Activated T-cell treated with anti-CD3 and anti-CD28 coated beads, Interleukin-2, amount 50 U/mL, for 4 hours (primary cell): Measurements from ENCODE around the gene EPHB1. TPM values are rescaled to one million over a fixed set of nuclear protein-coding genes. Genes with fewer than 3 reads are reported as not detected.

Experiments used
- ATAC-seq, 2 donors: fragments of 200-7000 bp; cut with Tn5 transposase; one replicate each; pipeline ENCODE4 v1.10.0; 2021
- DNase-seq: peaks from one replicate; pipeline ENCODE4 v3.0.0-alpha.2; 2020
- H3K27me3 Mint-ChIP-seq: one replicate; pipeline ENCODE4 v1.8.0; 2021; ENCODE audit warnings: low read depth, mixed read lengths
- H3K36me3 Mint-ChIP-seq: one replicate; pipeline ENCODE4 v1.8.0; 2022; ENCODE audit warnings: mixed read lengths; ENCODE audit not compliant: insufficient read depth
- H3K4me1 Mint-ChIP-seq: one replicate; pipeline ENCODE4 v1.8.0; 2021; ENCODE audit warnings: low read depth, mixed read lengths
- H3K4me3 Mint-ChIP-seq: one replicate; pipeline ENCODE4 v1.8.0; 2021; ENCODE audit warnings: mild to moderate bottlenecking, moderate library complexity, mixed read lengths
- H3K9me3 Mint-ChIP-seq: one replicate; pipeline ENCODE4 v1.8.0; 2021; ENCODE audit warnings: mixed read lengths
- total RNA-seq, 3 donors: library from RNA; stranded (reverse); gene quantifications; one replicate each; pipeline ENCODE4 v1.2.1, GENCODE V29; 2021

EPHB1 gene
- total RNA-seq, 3 donors from 2014 or later, result 0.50 to 0.71 (median 0.68) TPM

GRCh38 chr3:135145581-135145980, 350.5 kb downstream of the EPHB1 start:
- H3K4me1 Mint-ChIP-seq, result no peaks in the 10 kb centered on the region
- H3K36me3 Mint-ChIP-seq, result no peaks in the 10 kb centered on the region
- DNase-seq (no peak), ATAC-seq (no peak)
- H3K4me3 Mint-ChIP-seq, result no peak overlapping the region
- no peaks in the 10 kb centered on the region for H3K27me3 Mint-ChIP-seq
- H3K9me3 Mint-ChIP-seq, result no peaks in the 10 kb centered on the region

- H3K36me3 Mint-ChIP-seq, result no peaks in the 10 kb centered on the region
- H3K4me3 Mint-ChIP-seq, result no peak overlapping the region
- H3K4me1 Mint-ChIP-seq, result no peaks in the 10 kb centered on the region
- no peak for DNase-seq
- H3K9me3 Mint-ChIP-seq, result no peaks in the 10 kb centered on the region
- no peak for ATAC-seq
- H3K27me3 Mint-ChIP-seq, result no peaks in the 10 kb centered on the region
Observed at GRCh38 chr3:135147657-135148056, 352.6 kb downstream of the EPHB1 start.

- Mint-ChIP-seq H3K4me1 (no peaks in the 10 kb centered on the region), H3K4me3 (no peak overlapping the region), H3K27me3 (no peaks in the 10 kb centered on the region), H3K9me3 (no peaks in the 10 kb centered on the region), H3K36me3 (no peaks in the 10 kb centered on the region)
- no peak for ATAC-seq
- DNase-seq, result no peak
Observed at GRCh38 chr3:135148398-135149020, 353.4 kb downstream of the EPHB1 start.

- Mint-ChIP-seq H3K4me3 (no peak overlapping the region), H3K36me3 (no peaks in the 10 kb centered on the region), H3K4me1 (no peaks in the 10 kb centered on the region), H3K27me3 (no peaks in the 10 kb centered on the region), H3K9me3 (no peaks in the 10 kb centered on the region)
- DNase-seq, result no peak
- no peak for ATAC-seq
Observed at GRCh38 chr3:135149707-135150681, 354.9 kb downstream of the EPHB1 start.

- ATAC-seq (no peak), DNase-seq (no peak)
- Mint-ChIP-seq H3K27me3 (no peaks in the 10 kb centered on the region), H3K4me3 (no peak overlapping the region), H3K9me3 (no peaks in the 10 kb centered on the region), H3K4me1 (no peaks in the 10 kb centered on the region), H3K36me3 (no peaks in the 10 kb centered on the region)
Observed at GRCh38 chr3:135154186-135154585, 359.1 kb downstream of the EPHB1 start.

- no peak for DNase-seq
- H3K36me3 Mint-ChIP-seq, result no peaks in the 10 kb centered on the region
- H3K9me3 Mint-ChIP-seq, result no peaks in the 10 kb centered on the region
- H3K4me3 Mint-ChIP-seq, result no peak overlapping the region
- ATAC-seq, result no peak
- no peaks in the 10 kb centered on the region for H3K4me1 Mint-ChIP-seq
- H3K27me3 Mint-ChIP-seq, result no peaks in the 10 kb centered on the region
Observed at GRCh38 chr3:135155228-135155627, 360.2 kb downstream of the EPHB1 start.

GRCh38 chr3:135155791-135156190, 360.7 kb downstream of the EPHB1 start:
- no peaks in the 10 kb centered on the region for H3K4me1 Mint-ChIP-seq
- no peaks in the 10 kb centered on the region for H3K27me3 Mint-ChIP-seq
- no peak overlapping the region for H3K4me3 Mint-ChIP-seq
- DNase-seq (no peak), ATAC-seq (no peak)
- H3K36me3 Mint-ChIP-seq, result no peaks in the 10 kb centered on the region
- no peaks in the 10 kb centered on the region for H3K9me3 Mint-ChIP-seq

- ATAC-seq (no peak), DNase-seq (no peak)
- Mint-ChIP-seq H3K4me1 (no peaks in the 10 kb centered on the region), H3K36me3 (no peaks in the 10 kb centered on the region), H3K4me3 (no peak overlapping the region), H3K9me3 (no peaks in the 10 kb centered on the region), H3K27me3 (no peaks in the 10 kb centered on the region)
Observed at GRCh38 chr3:135157045-135157740, 362.1 kb downstream of the EPHB1 start.

- ATAC-seq, result no peak
- Mint-ChIP-seq H3K36me3 (no peaks in the 10 kb centered on the region), H3K4me1 (no peaks in the 10 kb centered on the region), H3K4me3 (no peak overlapping the region), H3K27me3 (no peaks in the 10 kb centered on the region), H3K9me3 (no peaks in the 10 kb centered on the region)
- DNase-seq, result no peak
Observed at GRCh38 chr3:135158520-135158919, 363.5 kb downstream of the EPHB1 start.

GRCh38 chr3:135159681-135160247, 364.7 kb downstream of the EPHB1 start:
- H3K36me3 Mint-ChIP-seq, result no peaks in the 10 kb centered on the region
- no peaks in the 10 kb centered on the region for H3K4me1 Mint-ChIP-seq
- H3K4me3 Mint-ChIP-seq, result no peak overlapping the region
- H3K9me3 Mint-ChIP-seq, result no peaks in the 10 kb centered on the region
- H3K27me3 Mint-ChIP-seq, result no peaks in the 10 kb centered on the region
- DNase-seq, result no peak
- no peak for ATAC-seq

GRCh38 chr3:135161425-135161824, 366.4 kb downstream of the EPHB1 start:
- no peaks in the 10 kb centered on the region for H3K4me1 Mint-ChIP-seq
- H3K4me3 Mint-ChIP-seq, result no peak overlapping the region
- H3K27me3 Mint-ChIP-seq, result no peaks in the 10 kb centered on the region

GRCh38 chr3:135163701-135164100, 368.6 kb downstream of the EPHB1 start:
- no peak for DNase-seq
- Mint-ChIP-seq H3K36me3 (no peaks in the 10 kb centered on the region), H3K9me3 (no peaks in the 10 kb centered on the region), H3K27me3 (no peaks in the 10 kb centered on the region), H3K4me1 (no peaks in the 10 kb centered on the region), H3K4me3 (no peak overlapping the region)
- no peak for ATAC-seq

More at GRCh38 chr3:135161425-135161824, 366.4 kb downstream of the EPHB1 start:
- Mint-ChIP-seq H3K36me3 (no peaks in the 10 kb centered on the region), H3K9me3 (no peaks in the 10 kb centered on the region)
- ATAC-seq (no peak), DNase-seq (no peak)

GRCh38 chr3:135165260-135165659, 370.2 kb downstream of the EPHB1 start:
- Mint-ChIP-seq H3K4me3 (no peak overlapping the region), H3K27me3 (no peaks in the 10 kb centered on the region), H3K36me3 (no peaks in the 10 kb centered on the region), H3K4me1 (no peaks in the 10 kb centered on the region), H3K9me3 (no peaks in the 10 kb centered on the region)
- DNase-seq, result no peak
- ATAC-seq, result no peak

- Mint-ChIP-seq H3K27me3 (no peaks in the 10 kb centered on the region), H3K9me3 (no peaks in the 10 kb centered on the region), H3K4me3 (no peak overlapping the region), H3K4me1 (no peaks in the 10 kb centered on the region), H3K36me3 (no peaks in the 10 kb centered on the region)
- ATAC-seq (no peak), DNase-seq (no peak)
Observed at GRCh38 chr3:135166266-135166825, 371.3 kb downstream of the EPHB1 start.
